ENCODE data around the gene USP37. TPM values are rescaled to one million over a fixed set of nuclear protein-coding genes. Genes with fewer than 3 reads are reported as not detected.

The USP37 gene
- total and polyA plus RNA-seq, 2 of the 4 experiments (the other 2 are of a cell fraction) = 1.6 to 6.5 TPM

GRCh38 chr2:218585541-218585940 lies 17.4 kb upstream of the USP37 start:
- Histone ChIP-seq H2AK9ac (replicated peaks; ENCODE audit: low read depth, low read length, poor library complexity) (no peak overlapping the region), H3K9me3 (ENCODE audit: control insufficient read depth, insufficient read depth, low read length) (no peaks in the 10 kb centered on the region), H3K27me3 (ENCODE audit: control insufficient read depth, insufficient read depth, low read length) (no peaks in the 10 kb centered on the region), H3K18ac (ENCODE audit: low read depth, low read length) (no peak overlapping the region), H3K23ac (ENCODE audit: low read depth, low read length) (no peak overlapping the region), H3K4me2 (ENCODE audit: low read depth, low read length) (no peak overlapping the region), H4K5ac (ENCODE audit: low read depth, low read length) (no peak overlapping the region), H2BK5ac (ENCODE audit: low read depth, low read length, poor library complexity, severe bottlenecking) (no peak overlapping the region), H4K8ac (ENCODE audit: low read depth in 2 of 2, low read length in 2 of 2) (no peak overlapping the region), H3K36me3 (ENCODE audit: control insufficient read depth, insufficient read depth, low read length) (peaks cover 38% of the 10 kb centered on the region), H3K9ac (ENCODE audit: low read depth, low read length) (no peak overlapping the region), H3K4me3 (ENCODE audit: insufficient read depth, low read depth, low read length) (no peak overlapping the region), H3K4me1 (ENCODE audit: control insufficient read depth, insufficient read depth, low read length) (no peaks in the 10 kb centered on the region), H3K4ac (ENCODE audit: low read depth, low read length) (no peak overlapping the region), H2BK120ac (ENCODE audit: low read depth, low read length) (no peak overlapping the region), H3K9me1 (ENCODE audit: insufficient read depth, low read length) (peaks cover 2% of the 10 kb centered on the region; the same call in 1 of the 2 replicates), H3K27ac (ENCODE audit: insufficient read depth, low read length) (no peak overlapping the region), H3K79me1 (ENCODE audit: low read depth in 1 of 2, low read length in 2 of 2) (peaks cover 24 to 35% of the 10 kb centered on the region in 2 experiments), H3K14ac (replicated peaks; ENCODE audit: low read depth, low read length) (no peak overlapping the region), H4K91ac (ENCODE audit: insufficient read depth, low read depth, low read length) (no peak overlapping the region), H2AFZ (replicated peaks; ENCODE audit: low read length, poor library complexity) (no peak overlapping the region), H2BK20ac (ENCODE audit: low read depth, low read length) (no peak overlapping the region), H2BK15ac (ENCODE audit: low read depth, low read length) (no peak overlapping the region), H2AK5ac (ENCODE audit: low read depth, low read length) (no peak overlapping the region), H4K20me1 (ENCODE audit: insufficient read depth, low read length) (no peaks in the 10 kb centered on the region; the same call in 1 of the 2 replicates), H3K56ac (ENCODE audit: extremely low read depth, insufficient read depth, low read length) (no peak overlapping the region)
- no TSS peak for BruUV-seq (replicated peaks)
- no peak for TF ChIP-seq POLR2A (IDR thresholded peaks at IDR 0.05; ENCODE audit: low read depth, low read length)
- TF ChIP-seq RFX5 (IDR thresholded peaks at IDR 0.05; ENCODE audit: low read depth, low read length) = no peak
- no peak for TF ChIP-seq RCOR1 (IDR thresholded peaks at IDR 0.05; ENCODE audit: insufficient replicate concordance, low read length)
- no peak for TF ChIP-seq NFE2L2 (IDR thresholded peaks at IDR 0.05; ENCODE audit: low read depth, low read length)
- no peak for TF ChIP-seq MAZ (IDR thresholded peaks at IDR 0.05; ENCODE audit: borderline replicate concordance, low read depth, low read length)
- TF ChIP-seq, protein P1, sequence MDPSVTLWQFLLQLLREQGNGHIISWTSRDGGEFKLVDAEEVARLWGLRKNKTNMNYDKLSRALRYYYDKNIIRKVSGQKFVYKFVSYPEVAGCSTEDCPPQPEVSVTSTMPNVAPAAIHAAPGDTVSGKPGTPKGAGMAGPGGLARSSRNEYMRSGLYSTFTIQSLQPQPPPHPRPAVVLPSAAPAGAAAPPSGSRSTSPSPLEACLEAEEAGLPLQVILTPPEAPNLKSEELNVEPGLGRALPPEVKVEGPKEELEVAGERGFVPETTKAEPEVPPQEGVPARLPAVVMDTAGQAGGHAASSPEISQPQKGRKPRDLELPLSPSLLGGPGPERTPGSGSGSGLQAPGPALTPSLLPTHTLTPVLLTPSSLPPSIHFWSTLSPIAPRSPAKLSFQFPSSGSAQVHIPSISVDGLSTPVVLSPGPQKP (IDR thresholded peaks at IDR 0.05; ENCODE audit: borderline replicate concordance, low read depth, low read length) = no peak
- no peak for TF ChIP-seq MXI1 (IDR thresholded peaks at IDR 0.05; ENCODE audit: borderline replicate concordance, low read depth, low read length)
- TF ChIP-seq RAD21 (IDR thresholded peaks at IDR 0.05; ENCODE audit: low read length) = no peak
- TF ChIP-seq FOS (IDR thresholded peaks at IDR 0.05; ENCODE audit: low read depth, low read length) = no peak
- TF ChIP-seq CHD1 (IDR thresholded peaks at IDR 0.05; ENCODE audit: low read depth, low read length) = no peak
- TF ChIP-seq MAFK (IDR thresholded peaks at IDR 0.05; ENCODE audit: low read depth, low read length) = no peak
- TF ChIP-seq CEBPB (IDR thresholded peaks at IDR 0.05; ENCODE audit: low read depth, low read length) = no peak
- no peak for TF ChIP-seq SMC3 (IDR thresholded peaks at IDR 0.05; ENCODE audit: low read depth, low read length)
- TF ChIP-seq BHLHE40 (IDR thresholded peaks at IDR 0.05; ENCODE audit: low read depth, low read length) = no peak
- DNase-seq = no peak
- no CpG with 5 or more reads among the region's 1 CpG for WGBS, 2 experiments (ENCODE audit: extremely low coverage in 2 of 2, insufficient read length in 1 of 2)
- CTCF ChIA-PET = no interaction called here
- intact Hi-C loops (cut with micrococcal nuclease) (no loop called here), dilution Hi-C loops (cut with HindIII; ENCODE audit: low sequenced_read_pairs, unreplicated experiment) (no loop called here), in situ Hi-C loops (cut with MboI; ENCODE audit: low sequenced_read_pairs) (no loop called here)
- ATAC-seq (ENCODE audit: low read depth) = no peak
- POLR2A ChIA-PET (ENCODE audit: unreplicated experiment) = no interaction called here

All from IMR-90 (cell line).